ENCODE results near the gene ZNF337. TPM values are rescaled to one million over a fixed set of nuclear protein-coding genes. Genes with fewer than 3 reads are reported as not detected.
A peak's percentile ranks its signal among the peaks of the same experiment; 100 is the strongest.
"Not testable (repeated sequence)": the region's sequence is repeated elsewhere in the genome, so short reads cannot be mapped to it uniquely, and the experiment has no call there.

ZNF337 gene
- total and polyA plus RNA-seq, 4 donors = 1.1 to 5.9 (median 3.2) TPM

- TF ChIP-seq FOXA2 (IDR thresholded peaks at IDR 0.05) = no peak
- no peak for TF ChIP-seq FOXA1 (IDR thresholded peaks at IDR 0.05)
- no peak for TF ChIP-seq TAF1 (conservative IDR thresholded peaks at IDR 0.05)
- Histone ChIP-seq H3K4me3 (ENCODE audit: low read depth in 1 of 3, low read length in 3 of 3) (peak overlapping the region in 1 of 3 donors; percentile 42), H3K4me1 (ENCODE audit: control insufficient read depth in 4 of 4, insufficient read depth in 4 of 4, low read length in 3 of 4) (peaks cover 0 to 8% (median 0%) of the 10 kb centered on the region in 4 donors), H3K27me3 (ENCODE audit: control insufficient read depth in 4 of 4, insufficient read depth in 4 of 4, low read length in 3 of 4) (no peaks in the 10 kb centered on the region), H3K36me3 (ENCODE audit: control insufficient read depth in 4 of 4, insufficient read depth in 3 of 4, low read depth in 1 of 4, low read length in 3 of 4) (no peaks in the 10 kb centered on the region), H3K27ac (ENCODE audit: low read depth in 1 of 2, low read length in 2 of 2) (peak overlapping the region in 1 of 2 donors; percentile 37), H3K9me3 (ENCODE audit: control insufficient read depth in 4 of 4, low read length in 3 of 4) (peaks cover 0 to 3% (median 1%) of the 10 kb centered on the region in 4 donors), H3K9ac (ENCODE audit: low read depth in 1 of 2, low read length in 2 of 2) (no peak overlapping the region)
- no peak for DNase-seq (ENCODE audit: low spot score)
These were observed 29.0 kb upstream of the ZNF337 start for GRCh38 chr20:25725639-25726038.

- Histone ChIP-seq H3K27me3 (ENCODE audit: control insufficient read depth in 4 of 4, insufficient read depth in 4 of 4, low read length in 3 of 4) (no peaks in the 10 kb centered on the region), H3K9ac (ENCODE audit: low read depth in 1 of 2, low read length in 2 of 2) (no peak overlapping the region), H3K36me3 (ENCODE audit: control insufficient read depth in 4 of 4, insufficient read depth in 3 of 4, low read depth in 1 of 4, low read length in 3 of 4) (no peaks in the 10 kb centered on the region), H3K27ac (ENCODE audit: low read depth in 1 of 2, low read length in 2 of 2) (no peak overlapping the region), H3K4me3 (ENCODE audit: low read depth in 1 of 3, low read length in 3 of 3) (no peak overlapping the region), H3K9me3 (ENCODE audit: control insufficient read depth in 4 of 4, low read length in 3 of 4) (peaks cover 0 to 3% (median 1%) of the 10 kb centered on the region in 4 donors), H3K4me1 (ENCODE audit: control insufficient read depth in 4 of 4, insufficient read depth in 4 of 4, low read length in 3 of 4) (peaks cover 0 to 8% (median 0%) of the 10 kb centered on the region in 4 donors)
- peak; percentile 46 to 85 for TF ChIP-seq HNF4A (conservative IDR thresholded peaks at IDR 0.05)
- no peak for TF ChIP-seq MAX (IDR thresholded peaks at IDR 0.05)
- no peak for TF ChIP-seq CTCF (IDR thresholded peaks at IDR 0.05; ENCODE audit: low read depth, low read length, missing input control)
- TF ChIP-seq SP1 (IDR thresholded peaks at IDR 0.05) = peak; percentile 50
- no peak for TF ChIP-seq ATF3 (IDR thresholded peaks at IDR 0.05)
- peak; percentile 54 for TF ChIP-seq HNF4G (IDR thresholded peaks at IDR 0.05)
- DNase-seq (ENCODE audit: low spot score) = no peak
- 56% methylated on average over 2 of the region's 2 CpGs for WGBS
These were observed 27.3 kb upstream of the ZNF337 start for GRCh38 chr20:25723975-25724374.

- Histone ChIP-seq H3K27me3 (ENCODE audit: control insufficient read depth in 4 of 4, insufficient read depth in 4 of 4, low read length in 3 of 4) (no peaks in the 10 kb centered on the region), H3K36me3 (ENCODE audit: control insufficient read depth in 4 of 4, insufficient read depth in 3 of 4, low read depth in 1 of 4, low read length in 3 of 4) (no peaks in the 10 kb centered on the region), H3K4me1 (ENCODE audit: control insufficient read depth in 4 of 4, insufficient read depth in 4 of 4, low read length in 3 of 4) (peaks cover 0 to 4% (median 0%) of the 10 kb centered on the region in 4 donors), H3K4me3 (ENCODE audit: low read depth in 1 of 3, low read length in 3 of 3) (no peak overlapping the region), H3K9ac (ENCODE audit: low read depth in 1 of 2, low read length in 2 of 2) (no peak overlapping the region), H3K9me3 (ENCODE audit: control insufficient read depth in 4 of 4, low read length in 3 of 4) (no peaks in the 10 kb centered on the region), H3K27ac (ENCODE audit: low read depth in 1 of 2, low read length in 2 of 2) (no peak overlapping the region)
- TF ChIP-seq SP1 (IDR thresholded peaks at IDR 0.05) (no peak), RAD21 (IDR thresholded peaks at IDR 0.05) (no peak), REST (IDR thresholded peaks at IDR 0.05) (no peak), CTCF (IDR thresholded peaks at IDR 0.05; ENCODE audit: low read depth, low read length, missing input control) (no peak), YY1 (IDR thresholded peaks at IDR 0.05) (no peak), EGR1 (IDR thresholded peaks at IDR 0.05; ENCODE audit: low read depth in 2 of 2) (no peak), MAX (IDR thresholded peaks at IDR 0.05) (no peak), RXRA (IDR thresholded peaks at IDR 0.05) (no peak)
- DNase-seq (ENCODE audit: low spot score) = no peak
- 95% methylated on average over 7 of the region's 7 CpGs for WGBS
These were observed 23.6 kb upstream of the ZNF337 start for GRCh38 chr20:25720285-25720684.

- WGBS = 81% methylated on average over 20 of the region's 20 CpGs
- not testable (repeated sequence) for H3K9ac ChIP-seq (ENCODE audit: low read depth in 1 of 2, low read length in 2 of 2); H3K27me3 ChIP-seq (ENCODE audit: control insufficient read depth in 4 of 4, insufficient read depth in 4 of 4, low read length in 3 of 4); H3K4me1 ChIP-seq (ENCODE audit: control insufficient read depth in 4 of 4, insufficient read depth in 4 of 4, low read length in 3 of 4); H3K36me3 ChIP-seq (ENCODE audit: control insufficient read depth in 4 of 4, insufficient read depth in 3 of 4, low read depth in 1 of 4, low read length in 3 of 4); H3K27ac ChIP-seq (ENCODE audit: low read depth in 1 of 2, low read length in 2 of 2); H3K4me3 ChIP-seq (ENCODE audit: low read depth in 1 of 3, low read length in 3 of 3); DNase-seq (ENCODE audit: low spot score); H3K9me3 ChIP-seq (ENCODE audit: control insufficient read depth in 4 of 4, low read length in 3 of 4)
These were observed 22.5 kb upstream of the ZNF337 start for GRCh38 chr20:25718896-25719809.
